Astrocyte of the spinal cord (primary cell): ENCODE measurements around the gene VEZT.

ENCODE experiments used
- DNase-seq: peaks from one replicate; pipeline ENCODE4 v3.0.0; 2011; ENCODE audit warnings: low read depth, low spot score
- H3K4me3 ChIP-seq: 2 replicates; pipeline ENCODE4 v1.5.1; 2011; ENCODE audit warnings: low read depth, mild to moderate bottlenecking, low read length, moderate library complexity
- in situ Hi-C: cut with HindIII; loops from 2 replicates; pipeline ENCODE4 v1.10.0; 2017; ENCODE audit warnings: low sequenced_read_pairs
- TF ChIP-seq, protein P1 (sequence below): IDR thresholded peaks from 2 replicates; pipeline ENCODE4 v1.5.1; 2012; ENCODE audit warnings: low read depth, mild to moderate bottlenecking, low read length, inconsistent platforms

The VEZT gene

DNA sequence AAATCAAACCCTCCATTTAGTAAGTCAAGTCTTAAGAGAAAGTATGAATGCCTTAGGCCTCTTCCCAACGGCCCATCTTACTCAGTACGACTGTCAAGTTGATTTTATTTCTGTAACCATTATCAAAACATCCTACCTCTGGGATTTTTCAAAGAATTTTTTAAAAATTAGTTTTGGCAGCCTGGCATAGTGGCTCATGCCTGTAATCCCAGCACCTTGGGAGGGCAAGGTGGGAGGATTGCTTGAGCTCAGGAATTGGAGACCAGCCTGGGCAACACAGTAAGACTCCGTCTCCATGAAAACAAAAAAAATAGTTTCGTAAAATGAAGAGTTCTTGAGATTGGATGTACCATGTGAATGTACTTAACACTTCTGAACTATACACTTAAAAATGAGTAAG is 4.5 kb upstream of the VEZT start:
- TF ChIP-seq, protein P1, sequence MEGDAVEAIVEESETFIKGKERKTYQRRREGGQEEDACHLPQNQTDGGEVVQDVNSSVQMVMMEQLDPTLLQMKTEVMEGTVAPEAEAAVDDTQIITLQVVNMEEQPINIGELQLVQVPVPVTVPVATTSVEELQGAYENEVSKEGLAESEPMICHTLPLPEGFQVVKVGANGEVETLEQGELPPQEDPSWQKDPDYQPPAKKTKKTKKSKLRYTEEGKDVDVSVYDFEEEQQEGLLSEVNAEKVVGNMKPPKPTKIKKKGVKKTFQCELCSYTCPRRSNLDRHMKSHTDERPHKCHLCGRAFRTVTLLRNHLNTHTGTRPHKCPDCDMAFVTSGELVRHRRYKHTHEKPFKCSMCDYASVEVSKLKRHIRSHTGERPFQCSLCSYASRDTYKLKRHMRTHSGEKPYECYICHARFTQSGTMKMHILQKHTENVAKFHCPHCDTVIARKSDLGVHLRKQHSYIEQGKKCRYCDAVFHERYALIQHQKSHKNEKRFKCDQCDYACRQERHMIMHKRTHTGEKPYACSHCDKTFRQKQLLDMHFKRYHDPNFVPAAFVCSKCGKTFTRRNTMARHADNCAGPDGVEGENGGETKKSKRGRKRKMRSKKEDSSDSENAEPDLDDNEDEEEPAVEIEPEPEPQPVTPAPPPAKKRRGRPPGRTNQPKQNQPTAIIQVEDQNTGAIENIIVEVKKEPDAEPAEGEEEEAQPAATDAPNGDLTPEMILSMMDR: no peak
- no peak for DNase-seq
- no peak overlapping the region for H3K4me3 ChIP-seq
- in situ Hi-C loops: no loop called here

DNA sequence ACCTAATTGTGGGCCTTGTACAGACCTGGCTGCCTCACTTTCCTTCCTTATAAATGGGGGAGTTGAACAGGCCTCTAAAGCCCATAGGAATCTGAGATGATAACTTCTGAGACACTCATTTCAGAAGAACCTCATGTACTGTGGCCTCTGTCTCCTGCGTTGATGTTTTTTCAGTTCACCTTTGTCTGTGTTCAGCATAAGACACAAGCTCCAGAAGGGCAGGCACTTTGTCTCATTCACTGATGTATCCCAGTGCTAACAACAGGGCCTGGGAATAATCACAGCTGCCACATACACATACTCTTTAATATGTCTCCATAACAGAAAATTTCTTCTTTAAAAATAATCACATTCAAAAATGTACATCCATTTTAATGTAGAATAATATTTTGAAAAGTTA is 3.7 kb upstream of the VEZT start:
- in situ Hi-C loops: no loop called here
- TF ChIP-seq, protein P1: no peak
- no peak for DNase-seq
- no peak overlapping the region for H3K4me3 ChIP-seq

DNA sequence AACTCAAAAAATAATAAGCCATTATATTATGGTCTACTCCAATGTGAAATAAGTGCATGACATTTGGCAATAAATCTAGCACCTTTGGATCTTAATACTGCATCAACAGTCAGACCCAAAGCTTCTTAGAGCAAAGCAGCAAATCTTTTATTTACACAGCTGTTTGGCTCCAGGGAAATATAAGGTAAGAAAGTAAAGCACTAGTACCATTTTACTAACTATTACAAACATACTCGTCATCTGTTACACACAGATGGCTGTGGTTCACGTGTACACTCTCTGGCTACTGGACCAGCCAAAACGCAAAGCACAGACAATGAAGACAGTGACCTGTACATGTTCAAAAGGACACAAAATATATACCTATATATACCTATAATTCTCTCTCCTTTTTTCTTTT is 3.1 kb upstream of the VEZT start:
- in situ Hi-C loops: no loop called here

DNA sequence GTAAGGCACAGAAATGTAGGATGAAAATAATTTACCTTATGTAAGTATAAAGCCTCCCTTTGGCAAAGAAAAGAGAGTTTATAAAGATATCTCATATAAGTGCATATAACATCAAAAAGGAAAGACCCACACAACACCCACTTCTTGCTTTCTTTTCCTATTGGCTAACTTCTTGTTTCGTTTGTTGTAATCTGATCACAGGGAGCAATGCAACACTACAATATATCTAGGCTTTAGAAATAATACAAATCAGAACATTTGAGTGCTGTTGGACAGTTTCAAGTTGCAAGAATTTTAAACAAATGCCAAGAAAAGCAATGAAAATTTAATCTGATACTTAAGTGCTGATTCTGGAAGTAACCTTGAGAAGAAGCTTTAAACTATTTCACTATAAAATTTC is 1.7 kb upstream of the VEZT start:
- DNase-seq: peak; percentile 76
- TF ChIP-seq, protein P1: no peak
- H3K4me3 ChIP-seq: peak overlapping the region; percentile 88
- in situ Hi-C loops: no loop called here

More for the DNA sequence above, 3.1 kb upstream of the VEZT start:
- peak; percentile 31 for DNase-seq
- TF ChIP-seq, protein P1: no peak
- no peak overlapping the region for H3K4me3 ChIP-seq

DNA sequence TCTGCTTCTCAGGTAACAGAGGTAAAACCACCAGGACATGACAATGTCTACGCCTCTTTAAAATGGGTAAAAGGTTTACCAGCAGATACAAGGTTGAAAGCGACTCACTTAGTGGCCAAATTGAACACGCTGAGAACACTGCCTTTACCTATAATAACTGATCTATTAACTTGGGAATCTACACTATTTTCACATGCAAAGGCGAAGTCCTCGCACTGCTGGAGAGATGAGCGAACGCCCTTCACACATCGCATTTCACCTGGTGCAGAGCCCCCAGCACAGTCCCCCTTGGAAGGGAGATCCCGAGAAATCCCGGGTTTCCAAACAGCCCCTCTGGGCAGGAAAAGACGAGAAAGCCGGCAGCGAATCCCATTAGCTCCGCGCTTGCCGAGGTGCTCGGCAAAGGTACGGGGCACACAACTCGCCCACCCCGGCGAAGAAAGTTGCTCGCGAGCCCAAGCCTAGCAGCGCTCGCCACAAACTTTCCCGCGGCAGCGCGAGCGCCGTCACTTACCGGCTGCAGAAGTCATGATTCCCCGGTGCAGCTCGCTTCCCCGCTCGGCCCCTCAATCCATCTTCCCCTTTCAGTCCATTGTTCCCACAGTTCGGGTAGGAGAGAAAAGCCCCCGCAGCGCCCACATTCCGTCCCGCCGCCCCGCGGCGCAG is 763 bp upstream of the VEZT start:
- in situ Hi-C loops: no loop called here
- TF ChIP-seq, protein P1: no peak
- no peak for DNase-seq
- H3K4me3 ChIP-seq: peak overlapping the region; percentile 88

DNA sequence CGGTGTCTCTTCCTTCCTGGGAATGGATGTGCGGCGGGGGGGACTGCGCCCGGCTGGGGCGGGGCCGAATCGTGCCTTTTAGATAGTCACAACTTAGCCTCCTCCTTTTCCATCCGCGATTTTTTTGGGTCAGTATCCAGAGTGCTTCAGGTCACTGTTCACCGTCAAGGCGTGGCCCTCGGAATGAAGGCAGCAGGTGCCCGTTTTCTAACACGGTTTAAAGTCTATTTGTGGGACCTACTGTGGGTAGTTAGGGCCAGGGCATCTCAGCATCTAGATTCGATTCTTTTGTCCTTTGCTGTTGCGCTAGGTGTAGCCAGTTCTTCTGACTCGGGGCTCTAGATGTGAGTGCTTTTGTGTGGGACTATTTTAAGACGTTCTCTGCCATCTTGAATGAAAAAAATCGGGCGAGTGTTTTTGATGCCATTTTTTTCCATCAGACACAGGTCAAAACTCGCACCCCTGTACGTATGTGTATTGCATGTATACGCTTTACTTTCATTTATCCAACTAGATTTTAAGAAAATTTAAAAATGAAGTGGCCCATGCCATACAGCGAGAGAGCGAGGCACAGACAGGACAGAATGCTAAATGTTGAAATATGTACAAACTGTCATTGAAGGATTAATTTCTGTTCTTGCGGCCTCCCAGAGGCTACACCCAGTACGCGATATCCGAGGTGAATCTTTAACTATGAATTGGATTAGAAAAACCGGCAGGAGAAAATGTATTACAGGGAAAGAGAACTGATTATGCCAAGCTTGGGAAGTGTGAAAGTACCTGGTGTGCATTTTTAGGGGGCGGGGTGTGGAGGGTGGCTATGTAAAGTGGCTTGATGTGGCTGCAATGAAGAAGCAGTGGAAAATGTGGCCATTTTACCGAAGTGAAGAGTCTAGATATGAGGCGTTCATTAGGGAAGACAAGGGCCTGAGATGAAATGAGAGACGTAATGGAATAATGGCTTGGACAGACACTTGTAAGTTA is 835 bp downstream of the VEZT start:
- TF ChIP-seq, protein P1: no peak
- H3K4me3 ChIP-seq: peak overlapping the region; percentile 88
- peak; percentile 80 for DNase-seq
- in situ Hi-C loops: no loop called here
